PC-9 (cell line): ENCODE results near the gene FAM219A.
"Not testable (repeated sequence)": the region's sequence is repeated elsewhere in the genome, so short reads cannot be mapped to it uniquely, and the experiment has no call there.

ENCODE experiments used
- EZH2 ChIP-seq: fragments of 200-600 bp; sonication (generic); IDR thresholded peaks from 2 replicates; pipeline ENCODE4 v1.8.0; 2017; ENCODE audit warnings: antibody characterized with exemption, low read depth
- TF ChIP-seq, protein P1 (sequence below): fragments of 200-600 bp; sonication (generic); conservative IDR thresholded peaks from 2 replicates; pipeline ENCODE4 v1.6.1; 2017; ENCODE audit warnings: mixed run types, antibody characterized with exemption, mild to moderate bottlenecking, moderate library complexity

DNA sequence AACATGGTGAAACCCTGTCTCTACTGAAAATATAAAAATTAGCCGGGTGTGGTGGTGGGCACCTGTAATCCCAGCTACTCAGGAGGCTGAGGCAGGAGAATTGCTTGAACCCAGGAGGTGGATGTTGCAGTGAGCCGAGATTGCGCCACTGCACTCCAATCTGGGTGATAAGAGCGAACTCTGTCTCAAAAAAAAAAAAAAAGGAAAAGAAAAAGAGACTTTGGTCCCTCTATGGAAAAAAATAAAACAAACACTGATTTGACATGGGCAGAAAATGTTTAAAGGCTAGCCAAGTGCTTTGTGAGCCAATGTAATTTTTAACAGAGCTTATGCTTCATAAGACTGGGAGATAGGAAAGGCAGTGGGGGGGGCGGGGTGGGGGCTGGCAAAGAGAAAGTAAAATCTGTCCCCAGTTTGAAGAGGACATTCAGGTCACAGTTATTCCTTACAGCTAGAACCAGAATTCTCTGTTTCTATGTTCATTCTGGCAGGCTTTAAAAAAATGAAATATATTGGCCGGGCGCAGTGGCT is 106.2 kb downstream of the FAM219A start:
- TF ChIP-seq, protein P1, sequence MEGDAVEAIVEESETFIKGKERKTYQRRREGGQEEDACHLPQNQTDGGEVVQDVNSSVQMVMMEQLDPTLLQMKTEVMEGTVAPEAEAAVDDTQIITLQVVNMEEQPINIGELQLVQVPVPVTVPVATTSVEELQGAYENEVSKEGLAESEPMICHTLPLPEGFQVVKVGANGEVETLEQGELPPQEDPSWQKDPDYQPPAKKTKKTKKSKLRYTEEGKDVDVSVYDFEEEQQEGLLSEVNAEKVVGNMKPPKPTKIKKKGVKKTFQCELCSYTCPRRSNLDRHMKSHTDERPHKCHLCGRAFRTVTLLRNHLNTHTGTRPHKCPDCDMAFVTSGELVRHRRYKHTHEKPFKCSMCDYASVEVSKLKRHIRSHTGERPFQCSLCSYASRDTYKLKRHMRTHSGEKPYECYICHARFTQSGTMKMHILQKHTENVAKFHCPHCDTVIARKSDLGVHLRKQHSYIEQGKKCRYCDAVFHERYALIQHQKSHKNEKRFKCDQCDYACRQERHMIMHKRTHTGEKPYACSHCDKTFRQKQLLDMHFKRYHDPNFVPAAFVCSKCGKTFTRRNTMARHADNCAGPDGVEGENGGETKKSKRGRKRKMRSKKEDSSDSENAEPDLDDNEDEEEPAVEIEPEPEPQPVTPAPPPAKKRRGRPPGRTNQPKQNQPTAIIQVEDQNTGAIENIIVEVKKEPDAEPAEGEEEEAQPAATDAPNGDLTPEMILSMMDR: not testable (repeated sequence)
- TF ChIP-seq EZH2: not testable (repeated sequence)
